HG03280 (cell line): ENCODE measurements around the gene HSD3B2.

Experiments
- ATAC-seq: cut with Tn5 transposase; IDR thresholded peaks from one replicate; pipeline ENCODE4 v1.9.1; 2021; ENCODE audit warnings: mild to moderate bottlenecking, moderate library complexity; ENCODE audit not compliant: unreplicated experiment

HSD3B2 gene

DNA sequence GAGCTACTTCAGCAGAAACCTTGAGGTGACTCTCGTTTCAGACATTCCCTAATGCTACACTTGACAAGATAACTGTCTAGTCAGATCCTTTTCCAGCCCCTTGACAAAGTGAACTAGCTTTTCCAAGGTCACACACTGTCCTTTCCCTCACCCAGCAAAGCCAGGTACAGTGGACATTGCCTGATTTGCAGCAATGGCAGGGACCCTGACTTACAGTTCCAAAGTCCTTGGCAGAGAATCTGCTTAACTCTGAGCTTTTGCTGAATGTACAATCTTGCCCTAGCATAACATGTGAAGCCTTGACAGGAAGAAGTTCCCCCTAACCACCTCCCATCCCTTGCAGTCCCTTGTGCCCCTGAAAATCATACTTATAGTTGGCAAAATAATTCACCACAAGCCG, 37.1 kb downstream of the HSD3B2 start:
- ATAC-seq, result no peak

DNA sequence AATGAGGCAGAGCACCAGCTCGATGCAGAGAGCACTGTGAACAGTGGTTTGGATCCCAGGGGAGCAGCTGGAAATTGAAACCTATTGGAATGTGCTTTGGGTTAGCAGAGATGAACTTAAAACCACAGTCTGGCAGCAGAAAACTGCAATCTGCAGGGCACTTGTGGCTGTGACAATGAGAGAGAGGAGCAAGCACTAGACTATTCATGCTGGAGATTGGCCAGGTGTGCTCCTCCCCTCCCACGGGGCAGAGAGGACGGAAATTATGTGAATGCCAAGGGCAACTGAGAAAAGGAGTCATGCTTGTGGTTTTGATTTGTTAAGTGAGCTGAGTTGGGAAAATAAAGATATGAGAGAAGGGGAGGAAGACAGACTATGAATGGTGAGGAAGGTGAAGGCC, 38.1 kb downstream of the HSD3B2 start:
- no peak for ATAC-seq

DNA sequence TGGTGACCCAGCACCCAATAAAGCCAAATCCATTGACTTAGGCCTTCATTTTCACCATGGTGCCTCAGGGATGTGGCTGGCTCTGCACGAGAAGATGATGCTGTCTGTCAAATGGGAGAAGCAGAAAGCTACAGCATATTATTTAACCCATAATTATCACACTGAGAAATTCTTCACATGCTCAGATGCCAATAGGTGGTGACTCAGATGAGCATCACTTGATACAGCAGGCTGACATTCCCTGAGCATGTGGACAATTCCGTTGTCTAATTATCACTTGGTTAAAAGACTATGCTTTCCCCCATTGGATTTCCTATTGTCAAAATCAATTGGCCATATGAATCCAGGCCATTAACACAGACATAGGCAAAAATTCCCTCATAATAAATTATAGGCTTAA, 48.0 kb downstream of the HSD3B2 start:
- no peak for ATAC-seq

GRCh38 chr1:119463569-119463968, 48.6 kb downstream of the HSD3B2 start:
- ATAC-seq, result no peak

GRCh38 chr1:119466445-119466844, 51.5 kb downstream of the HSD3B2 start:
- no peak for ATAC-seq

- ATAC-seq, result no peak
These were observed 52.3 kb downstream of the HSD3B2 start for GRCh38 chr1:119467219-119467618.

DNA sequence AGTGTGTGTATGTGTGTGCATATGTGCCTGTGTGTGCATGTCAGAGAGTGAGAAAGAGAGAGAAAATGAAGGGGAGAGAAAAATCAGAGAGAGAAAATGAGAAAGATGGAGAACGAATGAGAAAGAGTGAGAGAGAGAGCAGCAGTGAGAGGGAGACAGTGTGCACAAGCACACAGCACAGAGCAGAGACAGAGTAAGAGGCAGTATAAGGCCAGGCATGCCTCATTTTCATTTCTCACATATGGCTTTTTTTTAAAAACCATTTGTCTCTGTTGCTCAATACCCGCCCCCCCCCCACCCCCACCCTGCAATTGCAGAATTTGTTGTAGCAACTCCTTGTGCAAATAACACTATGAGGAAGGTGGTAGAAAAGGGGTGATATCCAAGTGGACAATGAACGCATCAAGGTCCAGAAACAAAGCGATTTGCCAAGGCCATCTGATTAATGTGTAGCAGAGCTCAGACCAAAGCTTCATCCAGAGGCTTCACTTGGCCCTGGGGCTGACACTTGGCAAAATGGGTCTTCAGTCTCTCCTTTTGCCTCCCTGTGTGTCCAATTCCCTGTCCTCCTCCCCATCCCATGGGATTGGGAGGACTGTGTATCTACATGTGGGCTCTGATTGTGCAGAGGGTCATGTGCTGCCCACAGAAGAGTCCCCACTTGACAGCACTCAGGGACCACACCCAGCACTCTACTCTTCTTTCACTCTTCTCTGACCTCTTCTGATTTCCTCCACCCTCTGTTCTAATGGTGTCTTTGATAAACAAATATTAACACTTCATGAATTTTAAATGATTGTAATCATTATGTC, 53.1 kb downstream of the HSD3B2 start:
- ATAC-seq, result no peak

GRCh38 chr1:119469741-119470140, 54.8 kb downstream of the HSD3B2 start:
- no peak for ATAC-seq

- no peak for ATAC-seq
These were observed 55.4 kb downstream of the HSD3B2 start for GRCh38 chr1:119470377-119470776.

DNA sequence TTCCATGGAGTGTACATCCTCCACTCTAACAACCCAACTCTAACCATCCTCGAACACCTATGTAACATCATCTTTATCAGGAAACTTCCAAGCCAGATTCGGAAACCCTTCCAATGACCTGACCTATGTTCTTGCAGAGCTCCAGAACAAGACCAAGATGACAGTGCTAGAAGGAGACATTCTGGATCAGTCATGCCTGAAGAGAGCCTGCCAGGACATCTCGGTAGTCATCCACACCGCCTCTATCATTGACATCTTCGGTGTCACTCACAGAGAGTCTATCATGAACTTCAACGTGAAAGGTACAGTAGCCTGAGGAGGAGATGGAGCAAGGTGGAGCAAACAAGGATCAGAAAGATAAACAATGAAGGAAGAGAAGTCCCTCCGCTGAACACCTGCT, 56.0 kb downstream of the HSD3B2 start:
- no peak for ATAC-seq

DNA sequence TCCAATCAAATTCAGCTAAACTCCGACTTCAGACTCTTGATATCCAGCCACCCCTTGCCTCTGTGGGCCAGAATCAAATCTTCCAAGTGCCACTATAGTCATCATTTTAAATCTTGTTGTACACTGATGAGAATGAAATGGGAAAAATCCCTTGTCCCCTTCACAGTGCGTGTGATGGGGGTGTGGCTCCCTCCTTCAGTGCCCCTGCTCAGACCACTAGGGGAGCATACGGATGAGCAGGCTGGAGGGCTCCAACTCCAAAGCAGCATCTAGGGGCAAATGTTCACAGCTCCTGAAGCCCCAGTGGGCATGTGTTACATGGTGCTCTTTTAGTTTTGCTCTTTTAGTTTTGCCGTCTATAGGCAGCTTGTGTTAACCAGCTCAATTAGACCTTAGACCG, 56.6 kb downstream of the HSD3B2 start:
- no peak for ATAC-seq

- no peak for ATAC-seq
These were observed 57.3 kb downstream of the HSD3B2 start for GRCh38 chr1:119472080-119472818.
